Activated CD8-positive, alpha-beta T cell treated with anti-CD3 and anti-CD28 coated beads, Interleukin-2, amount 10 ng/mL, durations not matched to agents 7 days and 5 days (primary cell): ENCODE data around the gene MRFAP1. TPM values are rescaled to one million over a fixed set of nuclear protein-coding genes. Genes with fewer than 3 reads are reported as not detected.

ENCODE experiments used
- ATAC-seq: fragments of 150-1000 bp; cut with Tn5 transposase; one replicate; pipeline ENCODE4 v1.10.0; 2021; ENCODE audit warnings: moderate library complexity
- CTCF ChIA-PET: fragments of 350-600 bp; sonication (Branson Sonifier 250); formaldehyde crosslinking; loops from one replicate; lab custom pipeline; 2021; ENCODE audit warnings: antibody characterized with exemption; lab: Charles Lee
- POLR2A ChIA-PET: fragments of 350-600 bp; sonication (Branson Sonifier 250); formaldehyde crosslinking; loops from one replicate; lab custom pipeline; 2021; ENCODE audit warnings: antibody characterized with exemption; lab: Charles Lee
- DNase-seq: peaks from one replicate; pipeline ENCODE4 v3.0.0-alpha.2; 2020
- H3K27ac Mint-ChIP-seq: one replicate; pipeline ENCODE4 v1.8.0; 2021; ENCODE audit warnings: mild to moderate bottlenecking, mixed read lengths
- H3K27me3 Mint-ChIP-seq: one replicate; pipeline ENCODE4 v1.8.0; 2021; ENCODE audit warnings: low read depth, mixed read lengths
- H3K36me3 Mint-ChIP-seq: one replicate; pipeline ENCODE4 v1.8.0; 2021; ENCODE audit warnings: low read depth, mixed read lengths
- H3K4me1 Mint-ChIP-seq: one replicate; pipeline ENCODE4 v1.8.0; 2021; ENCODE audit warnings: low read depth, mixed read lengths
- H3K4me3 Mint-ChIP-seq: one replicate; pipeline ENCODE4 v1.8.0; 2021; ENCODE audit warnings: mild to moderate bottlenecking, mixed read lengths
- H3K9me3 Mint-ChIP-seq: one replicate; pipeline ENCODE4 v1.8.0; 2022; ENCODE audit warnings: mixed read lengths; ENCODE audit not compliant: insufficient read depth
- total RNA-seq, 2 experiments: library from RNA; stranded (reverse); gene quantifications; one replicate each; pipeline ENCODE4 v1.2.3, GENCODE V29; 2021

MRFAP1 gene
- total RNA-seq, 2 experiments from 2014 or later: 105 TPM

DNA sequence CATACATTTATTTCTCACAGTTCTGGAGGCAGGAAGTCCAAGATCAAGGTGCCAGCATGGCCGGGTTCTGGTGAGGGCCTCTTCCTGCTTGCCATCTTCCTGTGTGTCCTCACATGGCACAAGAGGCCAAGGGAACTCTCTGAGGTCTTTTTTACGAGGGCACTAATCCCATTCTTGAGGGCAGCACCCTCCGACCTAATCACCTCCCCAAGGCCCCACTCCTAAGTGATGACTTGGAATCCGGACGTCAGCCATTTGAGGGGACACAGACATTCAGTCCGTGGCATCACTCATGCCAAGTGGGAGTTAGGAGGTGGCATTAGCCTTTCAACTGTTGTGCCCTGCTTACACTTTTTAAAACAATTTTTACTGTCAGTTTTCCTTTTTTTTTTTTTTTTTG, 38.2 kb upstream of the MRFAP1 start:
- H3K36me3 Mint-ChIP-seq: peaks cover 59% of the 10 kb centered on the region
- POLR2A ChIA-PET: no interaction called here
- no peak overlapping the region for H3K4me3 Mint-ChIP-seq
- H3K27ac Mint-ChIP-seq: no peak overlapping the region
- H3K4me1 Mint-ChIP-seq: peaks cover 3% of the 10 kb centered on the region
- H3K27me3 Mint-ChIP-seq: no peaks in the 10 kb centered on the region
- DNase-seq: no peak
- CTCF ChIA-PET: no interaction called here
- H3K9me3 Mint-ChIP-seq: no peaks in the 10 kb centered on the region
- no peak for ATAC-seq

DNA sequence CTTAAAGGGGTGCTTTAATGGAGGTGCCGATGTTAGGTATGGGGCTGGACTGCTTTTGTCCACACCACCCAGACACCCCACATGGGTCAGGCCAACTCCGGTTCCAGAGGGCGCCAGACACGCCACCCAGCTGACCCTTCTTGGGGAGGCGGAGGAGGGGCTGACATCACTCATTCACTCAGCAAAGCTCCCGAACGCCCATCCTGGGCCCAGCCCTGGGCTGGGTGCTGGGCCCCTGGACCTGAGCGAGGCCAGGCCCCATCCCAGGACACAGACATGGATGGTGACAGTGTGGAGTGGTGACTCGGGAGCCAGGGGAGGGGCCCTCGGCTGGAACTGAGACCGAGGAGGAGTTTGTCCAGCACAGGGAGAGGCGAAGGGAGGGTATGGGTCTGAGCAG, 37.4 kb upstream of the MRFAP1 start:
- H3K27ac Mint-ChIP-seq: no peak overlapping the region
- H3K36me3 Mint-ChIP-seq: peaks cover 67% of the 10 kb centered on the region
- peaks cover 5% of the 10 kb centered on the region for H3K4me1 Mint-ChIP-seq
- no peak overlapping the region for H3K4me3 Mint-ChIP-seq
- no peaks in the 10 kb centered on the region for H3K9me3 Mint-ChIP-seq
- DNase-seq: no peak
- no peaks in the 10 kb centered on the region for H3K27me3 Mint-ChIP-seq
- ChIA-PET POLR2A (no interaction called here), CTCF (no interaction called here)
- no peak for ATAC-seq

DNA sequence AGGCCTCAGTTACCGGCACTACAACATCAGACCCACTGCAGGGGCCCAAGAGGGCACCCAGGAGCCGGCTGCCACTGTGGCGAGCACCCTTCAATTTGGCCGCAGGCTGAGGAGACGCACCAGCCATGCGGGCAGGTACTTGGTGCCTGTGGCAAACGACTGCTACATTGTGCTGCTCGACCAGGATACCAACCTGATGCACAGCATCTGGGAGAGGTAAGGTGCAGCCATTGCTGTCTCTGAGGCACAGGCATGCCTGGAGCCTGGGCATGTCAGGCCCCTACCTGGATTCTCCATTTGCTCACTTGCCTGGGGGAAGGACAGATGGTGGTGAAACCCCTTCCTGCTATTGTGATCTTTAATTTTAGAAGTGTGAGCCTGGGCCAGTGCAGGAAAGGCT, 35.4 kb upstream of the MRFAP1 start:
- Mint-ChIP-seq H3K36me3 (peaks cover 75% of the 10 kb centered on the region), H3K27ac (no peak overlapping the region), H3K4me3 (no peak overlapping the region), H3K27me3 (no peaks in the 10 kb centered on the region), H3K9me3 (no peaks in the 10 kb centered on the region), H3K4me1 (peaks cover 17% of the 10 kb centered on the region)
- ChIA-PET POLR2A (no interaction called here), CTCF (no interaction called here)
- no peak for ATAC-seq
- no peak for DNase-seq

DNA sequence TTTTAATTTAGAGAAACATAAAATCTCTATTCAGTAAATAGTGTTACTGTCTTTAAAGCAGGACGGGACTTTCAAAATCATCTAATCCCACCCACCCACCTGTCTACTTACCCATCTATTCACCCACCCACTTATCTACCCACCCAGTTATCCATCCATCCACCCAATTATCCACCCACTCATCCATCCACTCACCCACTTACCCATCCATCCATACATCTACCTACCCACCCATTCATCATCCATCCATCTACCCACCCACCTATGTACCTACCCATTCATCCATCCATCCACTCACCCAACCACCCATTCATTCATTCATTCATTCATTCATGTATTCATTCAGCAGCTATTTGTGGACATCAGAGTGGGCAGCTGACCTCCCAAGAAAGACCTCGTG, 34.9 kb upstream of the MRFAP1 start:
- ATAC-seq (no peak), DNase-seq (no peak)
- H3K9me3 Mint-ChIP-seq: no peaks in the 10 kb centered on the region
- peaks cover 17% of the 10 kb centered on the region for H3K4me1 Mint-ChIP-seq
- no peak overlapping the region for H3K4me3 Mint-ChIP-seq
- POLR2A ChIA-PET: no interaction called here
- no peak overlapping the region for H3K27ac Mint-ChIP-seq
- no peaks in the 10 kb centered on the region for H3K27me3 Mint-ChIP-seq
- CTCF ChIA-PET: no interaction called here
- peaks cover 75% of the 10 kb centered on the region for H3K36me3 Mint-ChIP-seq

DNA sequence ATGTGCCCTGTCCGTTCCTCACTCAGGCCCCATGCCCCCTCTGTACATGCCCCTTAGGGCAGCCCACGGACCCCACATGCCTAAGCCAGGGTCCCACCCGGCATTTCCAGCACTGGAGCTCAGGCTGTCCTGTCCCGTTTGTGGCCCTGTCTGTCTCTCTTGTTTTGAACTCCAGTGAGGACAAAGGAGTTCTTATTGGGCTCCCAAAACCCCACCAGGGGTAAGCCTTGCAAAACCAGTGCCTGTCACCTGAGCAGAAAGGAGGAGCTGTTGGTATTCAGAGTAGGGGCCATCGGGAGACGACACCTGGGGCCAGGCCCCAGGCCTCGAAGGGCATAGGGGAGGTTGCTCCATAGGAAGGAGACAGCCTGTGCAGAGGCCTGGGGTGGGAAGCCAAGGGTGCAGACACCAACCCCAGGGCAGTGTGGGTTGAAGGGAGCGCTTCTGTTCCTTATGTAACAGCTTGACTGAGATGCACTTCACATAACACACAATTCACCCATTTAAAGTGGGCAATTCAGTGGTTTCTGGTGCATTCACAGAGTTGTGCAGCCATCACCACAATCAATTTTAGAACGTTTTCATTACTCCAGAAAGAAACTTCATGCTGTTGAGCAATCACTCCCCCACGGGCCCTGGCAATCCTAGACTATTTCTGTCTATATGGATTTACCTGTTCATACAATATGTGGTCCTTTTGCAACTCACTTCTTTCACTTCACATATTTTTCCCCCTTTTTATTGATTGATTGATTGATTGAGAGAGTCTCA, 33.8 kb upstream of the MRFAP1 start:
- Mint-ChIP-seq H3K27ac (no peak overlapping the region), H3K9me3 (no peaks in the 10 kb centered on the region), H3K36me3 (peaks cover 72% of the 10 kb centered on the region), H3K4me3 (no peak overlapping the region), H3K27me3 (no peaks in the 10 kb centered on the region), H3K4me1 (peaks cover 16% of the 10 kb centered on the region)
- CTCF ChIA-PET: no interaction called here
- DNase-seq (no peak), ATAC-seq (no peak)
- POLR2A ChIA-PET: no interaction called here

DNA sequence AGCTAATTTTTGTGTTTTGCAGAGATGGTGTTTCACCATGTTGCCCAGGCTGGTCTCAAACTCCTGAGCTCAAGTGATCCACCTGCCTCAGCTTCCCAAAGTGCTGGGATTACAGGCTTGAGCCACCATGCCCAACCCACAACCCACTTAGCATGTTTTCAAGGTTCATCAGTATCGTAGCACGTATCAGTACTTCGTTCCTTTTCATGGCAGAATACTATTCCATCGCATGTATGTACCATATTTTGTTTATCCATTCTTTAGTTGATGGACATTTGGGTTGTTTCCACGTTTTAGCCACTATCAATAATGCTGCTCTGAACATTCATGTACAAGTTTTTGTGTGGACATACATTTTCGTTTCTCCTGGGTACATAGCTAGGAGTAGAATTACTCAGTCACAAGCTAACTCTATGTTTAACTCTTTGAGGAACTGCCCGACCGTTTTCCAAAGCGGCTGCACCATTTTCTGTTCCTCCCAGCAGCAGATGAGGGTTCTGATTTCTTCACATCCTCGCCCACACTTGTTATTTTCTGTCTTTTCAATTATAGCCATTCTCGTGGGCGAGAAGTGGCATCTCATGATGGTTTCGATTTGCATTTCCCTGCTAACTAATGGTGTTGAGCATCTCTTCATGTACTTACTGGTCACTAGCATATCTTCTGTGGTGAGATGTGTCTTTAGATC, 33.0 kb upstream of the MRFAP1 start:
- peaks cover 71% of the 10 kb centered on the region for H3K36me3 Mint-ChIP-seq
- no peaks in the 10 kb centered on the region for H3K27me3 Mint-ChIP-seq
- POLR2A ChIA-PET: no interaction called here
- CTCF ChIA-PET: no interaction called here
- ATAC-seq (no peak), DNase-seq (no peak)
- H3K4me1 Mint-ChIP-seq: peaks cover 14% of the 10 kb centered on the region
- no peaks in the 10 kb centered on the region for H3K9me3 Mint-ChIP-seq
- no peak overlapping the region for H3K27ac Mint-ChIP-seq
- H3K4me3 Mint-ChIP-seq: no peak overlapping the region

DNA sequence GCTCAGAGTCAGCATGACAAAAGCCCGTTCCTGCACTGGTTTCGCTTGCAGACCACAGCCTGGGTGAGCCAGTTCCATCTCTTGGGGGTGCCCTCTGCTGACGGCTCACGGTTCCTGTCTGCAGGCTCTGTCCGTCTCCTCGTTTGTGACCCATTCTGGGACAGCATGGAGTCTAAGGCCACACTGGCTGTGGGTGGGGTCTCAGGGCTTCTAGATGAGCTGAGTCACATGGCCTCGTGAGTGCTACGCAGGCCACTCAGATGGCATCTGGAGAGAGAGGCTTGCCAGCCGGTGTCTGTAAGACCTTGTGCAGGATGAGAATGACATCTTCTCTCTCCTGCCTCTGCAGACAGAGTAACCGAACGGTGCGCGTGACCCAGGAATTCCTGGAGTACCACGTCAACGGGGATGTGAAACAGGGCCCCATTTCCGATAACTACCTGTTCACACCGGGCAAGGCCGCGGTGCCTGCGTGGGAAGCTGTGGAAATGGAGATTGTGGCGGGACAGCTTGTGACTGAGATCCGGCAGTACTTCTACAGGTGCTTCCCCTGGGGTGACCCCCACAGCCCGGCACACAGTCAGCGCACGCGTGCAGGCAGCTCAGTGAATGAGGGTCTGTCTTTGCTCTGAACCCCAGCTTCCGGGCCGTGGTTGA, 31.6 kb upstream of the MRFAP1 start:
- H3K4me1 Mint-ChIP-seq: peaks cover 14% of the 10 kb centered on the region
- POLR2A ChIA-PET: no interaction called here
- ATAC-seq (peak; percentile 27), DNase-seq (peak; percentile 26)
- H3K4me3 Mint-ChIP-seq: no peak overlapping the region
- no peaks in the 10 kb centered on the region for H3K9me3 Mint-ChIP-seq
- peaks cover 62% of the 10 kb centered on the region for H3K36me3 Mint-ChIP-seq
- no peaks in the 10 kb centered on the region for H3K27me3 Mint-ChIP-seq
- H3K27ac Mint-ChIP-seq: no peak overlapping the region
- CTCF ChIA-PET: no interaction called here

DNA sequence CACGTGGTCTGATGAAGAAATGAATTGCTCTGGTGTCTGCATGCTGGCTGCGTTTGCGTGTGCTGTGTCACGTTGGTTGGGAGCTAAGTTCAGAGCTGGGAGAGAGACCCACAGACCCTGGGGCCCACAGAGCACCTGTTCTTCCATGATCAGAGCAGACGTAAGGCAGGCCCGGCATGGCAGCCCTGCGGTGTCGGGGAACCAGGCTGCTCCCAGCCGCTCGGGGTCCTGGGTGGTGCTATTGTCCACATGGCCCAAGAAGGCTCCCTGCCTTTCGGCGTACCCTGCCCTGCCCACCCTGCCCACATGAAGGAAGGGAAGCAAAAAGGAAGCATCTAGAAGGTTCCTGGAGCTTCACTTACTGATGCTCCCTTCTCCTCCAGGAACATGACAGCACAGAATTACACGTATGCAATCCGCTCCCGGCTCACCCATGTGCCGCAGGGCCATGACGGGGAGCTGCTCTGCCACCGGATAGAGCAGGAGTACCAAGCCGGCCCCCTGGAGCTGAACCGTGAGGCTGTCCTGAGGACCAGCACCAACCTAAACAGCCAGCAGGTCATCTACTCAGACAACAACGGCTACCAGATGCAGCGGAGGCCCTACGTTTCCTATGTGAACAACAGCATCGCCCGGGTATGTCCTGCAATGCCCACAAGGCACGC, 30.9 kb upstream of the MRFAP1 start:
- CTCF ChIA-PET: no interaction called here
- H3K36me3 Mint-ChIP-seq: peaks cover 60% of the 10 kb centered on the region
- DNase-seq (no peak), ATAC-seq (no peak)
- H3K9me3 Mint-ChIP-seq: no peaks in the 10 kb centered on the region
- no peak overlapping the region for H3K27ac Mint-ChIP-seq
- H3K4me3 Mint-ChIP-seq: no peak overlapping the region
- no peaks in the 10 kb centered on the region for H3K27me3 Mint-ChIP-seq
- H3K4me1 Mint-ChIP-seq: peaks cover 14% of the 10 kb centered on the region
- POLR2A ChIA-PET: no interaction called here

DNA sequence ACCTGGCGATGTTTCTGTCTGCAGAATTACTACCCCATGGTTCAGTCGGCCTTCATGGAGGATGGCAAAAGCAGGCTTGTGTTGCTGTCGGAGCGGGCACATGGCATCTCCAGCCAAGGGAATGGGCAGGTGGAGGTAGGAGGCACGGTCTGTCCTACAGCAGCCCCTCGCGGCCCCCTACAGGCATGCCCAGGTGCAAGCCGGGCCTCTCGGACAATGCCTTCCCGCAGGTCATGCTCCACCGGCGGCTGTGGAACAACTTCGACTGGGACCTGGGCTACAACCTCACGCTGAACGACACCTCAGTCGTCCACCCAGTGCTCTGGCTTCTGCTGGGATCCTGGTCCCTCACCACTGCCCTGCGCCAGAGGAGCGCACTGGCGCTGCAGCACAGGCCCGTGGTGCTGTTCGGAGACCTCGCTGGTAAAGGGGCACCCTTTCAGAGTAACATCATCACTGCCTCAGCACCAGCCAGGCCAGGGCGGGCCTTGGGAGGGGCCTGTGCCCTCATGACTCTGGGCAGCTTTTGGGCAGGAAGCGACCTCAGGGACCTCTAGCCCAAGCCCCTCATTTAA, 29.5 kb upstream of the MRFAP1 start:
- ATAC-seq: no peak
- no peaks in the 10 kb centered on the region for H3K27me3 Mint-ChIP-seq
- ChIA-PET POLR2A (no interaction called here), CTCF (no interaction called here)
- H3K9me3 Mint-ChIP-seq: no peaks in the 10 kb centered on the region
- H3K4me3 Mint-ChIP-seq: no peak overlapping the region
- DNase-seq: no peak
- peaks cover 52% of the 10 kb centered on the region for H3K36me3 Mint-ChIP-seq
- peaks cover 14% of the 10 kb centered on the region for H3K4me1 Mint-ChIP-seq
- no peak overlapping the region for H3K27ac Mint-ChIP-seq

DNA sequence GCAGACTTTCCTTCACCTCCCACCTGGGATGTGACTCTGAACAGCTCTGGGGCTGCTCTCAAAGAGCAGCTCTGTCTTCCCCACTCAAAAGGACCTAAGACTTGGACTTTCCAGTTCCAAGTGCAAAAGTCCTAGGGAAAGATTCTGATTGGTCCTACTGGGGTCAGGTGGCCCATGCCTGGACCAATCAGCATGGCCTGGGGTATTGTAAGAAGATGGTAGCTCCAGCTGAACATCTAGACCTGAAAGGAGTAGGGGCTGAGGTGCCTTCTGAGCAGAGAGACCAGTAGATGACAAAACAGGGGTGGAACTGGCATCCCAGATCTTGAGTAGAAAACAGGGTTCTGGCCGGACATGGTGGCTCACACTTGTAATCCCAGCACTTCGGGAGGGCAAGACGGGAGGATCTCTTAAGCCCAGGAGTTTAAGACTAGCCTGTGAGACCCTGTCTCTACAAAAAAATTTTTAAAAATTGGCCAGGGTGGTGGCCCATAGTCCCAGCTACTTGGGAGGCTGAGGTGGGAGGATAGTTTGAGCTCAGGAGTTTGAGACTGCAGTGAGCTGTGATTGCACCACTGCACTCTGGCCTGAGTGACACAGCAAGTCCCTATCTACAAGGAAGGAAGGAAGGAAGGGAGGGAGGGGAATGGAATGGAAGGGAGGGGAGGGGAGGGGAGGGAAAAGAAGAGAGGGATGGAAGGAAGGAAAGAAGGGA, 27.4 kb upstream of the MRFAP1 start:
- ATAC-seq (no peak), DNase-seq (no peak)
- H3K4me3 Mint-ChIP-seq: no peak overlapping the region
- POLR2A ChIA-PET: no interaction called here
- H3K4me1 Mint-ChIP-seq: peaks cover 12% of the 10 kb centered on the region
- H3K36me3 Mint-ChIP-seq: peaks cover 49% of the 10 kb centered on the region
- no peaks in the 10 kb centered on the region for H3K9me3 Mint-ChIP-seq
- CTCF ChIA-PET: no interaction called here
- H3K27me3 Mint-ChIP-seq: no peaks in the 10 kb centered on the region
- H3K27ac Mint-ChIP-seq: no peak overlapping the region
